HEK293 (cell line): ENCODE data around the gene LMOD1.
A peak's percentile ranks its signal among the peaks of the same experiment; 100 is the strongest.

Experiments
- CTCF ChIA-PET: fragments of 350-600 bp; formaldehyde crosslinking; extraction: SDS; loops from one replicate; lab custom pipeline; 2021; ENCODE audit warnings: antibody characterized with exemption; lab: Yijun Ruan, JAX
- POLR2A ChIA-PET: fragments of 300-600 bp; formaldehyde crosslinking; extraction: SDS; loops from one replicate; lab custom pipeline; 2020; ENCODE audit warnings: antibody characterized with exemption, inconsistent platforms; lab: Yijun Ruan, JAX
- H3K27ac ChIP-seq: fragments of 200-500 bp; sonication (Bioruptor generic); 2 replicates; pipeline ENCODE4 v1.5.1; 2014; ENCODE audit warnings: low read depth, low read length, control low read depth, inconsistent platforms; ENCODE audit errors: extremely low read depth
- H3K36me3 ChIP-seq, 2 experiments: fragments of 200-500 bp in 1 of 2; sonication (Bioruptor generic) in 1 of 2; 1 replicate in 1 of 2; 2 replicates in 1 of 2; pipeline ENCODE4 v1.5.1; 2014 to 2017; ENCODE audit warnings: inconsistent platforms in 2 of 2, low read length in 2 of 2; ENCODE audit not compliant: control insufficient read depth in 2 of 2, insufficient read depth in 1 of 2
- H3K4me1 ChIP-seq: fragments of 200-500 bp; sonication (Bioruptor generic); 2 replicates; pipeline ENCODE4 v1.5.1; 2014; ENCODE audit warnings: mild to moderate bottlenecking, low read length, inconsistent platforms; ENCODE audit not compliant: control insufficient read depth, insufficient read depth
- H3K4me3 ChIP-seq: 2 replicates; pipeline ENCODE4 v1.5.1; 2011; ENCODE audit warnings: low read depth, mild to moderate bottlenecking, control low read depth, low read length, moderate library complexity
- H3K9me3 ChIP-seq: fragments of 200-500 bp; sonication (Bioruptor generic); 2 replicates; pipeline ENCODE4 v1.5.1; 2014; ENCODE audit warnings: low read depth, low read length, inconsistent platforms; ENCODE audit not compliant: control insufficient read depth, insufficient read depth
- GLIS2 ChIP-seq: fragments of 450-650 bp; formaldehyde crosslinking; IDR thresholded peaks from 2 replicates; pipeline ENCODE4 v1.5.1; 2016; ENCODE audit warnings: missing biosample characterization, missing genetic modification characterization
- IKZF3 ChIP-seq: fragments of 450-650 bp; IDR thresholded peaks from 2 replicates; pipeline ENCODE4 v1.5.0; 2018; ENCODE audit warnings: missing biosample characterization, mild to moderate bottlenecking, missing genetic modification characterization, moderate library complexity
- PRDM1 ChIP-seq: fragments of 450-650 bp; formaldehyde crosslinking; IDR thresholded peaks from 2 replicates; pipeline ENCODE4; 2016; ENCODE audit warnings: missing biosample characterization, missing genetic modification characterization
- TSHZ1 ChIP-seq: fragments of 450-650 bp; formaldehyde crosslinking; IDR thresholded peaks from 2 replicates; pipeline ENCODE4 v1.5.1; 2016; ENCODE audit warnings: missing biosample characterization, missing genetic modification characterization, borderline replicate concordance
- YY2 ChIP-seq: fragments of 450-650 bp; formaldehyde crosslinking; IDR thresholded peaks from 2 replicates; pipeline ENCODE4 v1.5.1; 2016; ENCODE audit warnings: missing biosample characterization, missing genetic modification characterization
- ZBTB20 ChIP-seq: fragments of 450-650 bp; formaldehyde crosslinking; IDR thresholded peaks from 2 replicates; pipeline ENCODE4 v1.5.1; 2016; ENCODE audit warnings: missing biosample characterization, missing genetic modification characterization
- ZBTB21 ChIP-seq: fragments of 450-650 bp; formaldehyde crosslinking; IDR thresholded peaks from 2 replicates; pipeline ENCODE4 v1.5.1; 2017; ENCODE audit warnings: missing biosample characterization, missing genetic modification characterization
- ZBTB48 ChIP-seq: fragments of 450-650 bp; formaldehyde crosslinking; IDR thresholded peaks from 2 replicates; pipeline ENCODE4 v1.5.1; 2016; ENCODE audit warnings: missing biosample characterization, missing genetic modification characterization
- ZBTB8A ChIP-seq: fragments of 450-650 bp; formaldehyde crosslinking; IDR thresholded peaks from 2 replicates; pipeline ENCODE4 v1.5.1; 2016; ENCODE audit warnings: missing biosample characterization, missing genetic modification characterization
- ZNF114 ChIP-seq: fragments of 450-650 bp; formaldehyde crosslinking; IDR thresholded peaks from 2 replicates; pipeline ENCODE4 v1.5.0; 2017; ENCODE audit warnings: missing biosample characterization, missing genetic modification characterization
- ZNF169 ChIP-seq: fragments of 450-650 bp; formaldehyde crosslinking; IDR thresholded peaks from 2 replicates; pipeline ENCODE4 v1.5.1; 2016; ENCODE audit warnings: missing biosample characterization, missing genetic modification characterization
- ZNF174 ChIP-seq: fragments of 450-650 bp; formaldehyde crosslinking; IDR thresholded peaks from 2 replicates; pipeline ENCODE4 v1.5.0; 2017; ENCODE audit warnings: missing biosample characterization, mild to moderate bottlenecking, missing genetic modification characterization
- ZNF2 ChIP-seq: fragments of 450-650 bp; formaldehyde crosslinking; IDR thresholded peaks from 2 replicates; pipeline ENCODE4 v1.5.1; 2016; ENCODE audit warnings: missing biosample characterization, missing genetic modification characterization
- ZNF266 ChIP-seq: fragments of 450-650 bp; formaldehyde crosslinking; IDR thresholded peaks from 2 replicates; pipeline ENCODE4 v1.5.1; 2016; ENCODE audit warnings: missing biosample characterization, missing genetic modification characterization, low read depth
- ZNF394 ChIP-seq: fragments of 450-650 bp; formaldehyde crosslinking; IDR thresholded peaks from 2 replicates; pipeline ENCODE4 v1.5.1; 2016; ENCODE audit warnings: missing biosample characterization, missing genetic modification characterization, mild to moderate bottlenecking, moderate library complexity, borderline replicate concordance
- ZNF404 ChIP-seq: fragments of 450-650 bp; formaldehyde crosslinking; IDR thresholded peaks from 2 replicates; pipeline ENCODE4 v1.5.1; 2017; ENCODE audit warnings: missing biosample characterization, missing genetic modification characterization
- ZNF416 ChIP-seq: fragments of 450-650 bp; formaldehyde crosslinking; IDR thresholded peaks from 2 replicates; pipeline ENCODE4 v1.5.1; 2016; ENCODE audit warnings: missing biosample characterization, missing genetic modification characterization
- ZNF521 ChIP-seq: fragments of 450-650 bp; formaldehyde crosslinking; IDR thresholded peaks from 2 replicates; pipeline ENCODE4 v1.5.1; 2017; ENCODE audit warnings: missing biosample characterization, mild to moderate bottlenecking, missing genetic modification characterization
- ZNF555 ChIP-seq: fragments of 450-650 bp; formaldehyde crosslinking; conservative IDR thresholded peaks from 2 replicates; pipeline ENCODE4 v1.5.1; 2017; ENCODE audit warnings: missing biosample characterization, mild to moderate bottlenecking, missing genetic modification characterization, inconsistent platforms
- ZNF558 ChIP-seq: fragments of 450-650 bp; formaldehyde crosslinking; IDR thresholded peaks from 2 replicates; pipeline ENCODE4 v1.5.1; 2016; ENCODE audit warnings: missing biosample characterization, missing genetic modification characterization
- ZNF560 ChIP-seq: fragments of 450-650 bp; formaldehyde crosslinking; IDR thresholded peaks from 2 replicates; pipeline ENCODE4 v1.5.1; 2017; ENCODE audit warnings: missing biosample characterization, missing genetic modification characterization, borderline replicate concordance
- ZNF624 ChIP-seq: fragments of 450-650 bp; formaldehyde crosslinking; IDR thresholded peaks from 2 replicates; pipeline ENCODE4 v1.5.1; 2017; ENCODE audit warnings: missing biosample characterization, missing genetic modification characterization
- ZNF626 ChIP-seq: fragments of 450-650 bp; sonication (Bioruptor Pico); formaldehyde crosslinking; IDR thresholded peaks from 2 replicates; pipeline ENCODE4 v1.5.1; 2018; ENCODE audit warnings: missing biosample characterization, missing genetic modification characterization, inconsistent platforms
- ZNF692 ChIP-seq: fragments of 450-650 bp; formaldehyde crosslinking; IDR thresholded peaks from 2 replicates; pipeline ENCODE4 v1.5.1; 2016; ENCODE audit warnings: missing biosample characterization, missing genetic modification characterization
- ZNF791 ChIP-seq: fragments of 450-650 bp; formaldehyde crosslinking; IDR thresholded peaks from 2 replicates; pipeline ENCODE4 v1.5.1; 2016; ENCODE audit warnings: missing biosample characterization, missing genetic modification characterization
- TF ChIP-seq, protein P1 (sequence below): fragments of 450-650 bp; formaldehyde crosslinking; IDR thresholded peaks from 2 replicates; pipeline ENCODE4 v1.5.1; 2016; ENCODE audit warnings: missing biosample characterization, missing genetic modification characterization

Gene LMOD1

GRCh38 chr1:201946224-201946908, at the start of gene LMOD1 (continued):
- TF ChIP-seq ZNF626 (tag by site-specific recombination): no peak
- no peak for TF ChIP-seq ZNF555 (tag by site-specific recombination)
- peak; percentile 85; the same call in 1 of the 2 replicates for TF ChIP-seq IKZF3
- TF ChIP-seq TSHZ1: no peak
- TF ChIP-seq GLIS2 (tag by site-specific recombination): peak; percentile 59
- TF ChIP-seq ZBTB20 (tag by site-specific recombination): 0 out of 2 replicates have a peak, but pooled peaks have one; percentile 27
- no peak for TF ChIP-seq ZNF521
- peak; percentile 21; the same call in 1 of the 2 replicates for TF ChIP-seq ZNF2 (tag by site-specific recombination)
- no peak for TF ChIP-seq ZNF416 (tag by site-specific recombination)
- TF ChIP-seq ZNF404: no peak
- TF ChIP-seq, protein P1, sequence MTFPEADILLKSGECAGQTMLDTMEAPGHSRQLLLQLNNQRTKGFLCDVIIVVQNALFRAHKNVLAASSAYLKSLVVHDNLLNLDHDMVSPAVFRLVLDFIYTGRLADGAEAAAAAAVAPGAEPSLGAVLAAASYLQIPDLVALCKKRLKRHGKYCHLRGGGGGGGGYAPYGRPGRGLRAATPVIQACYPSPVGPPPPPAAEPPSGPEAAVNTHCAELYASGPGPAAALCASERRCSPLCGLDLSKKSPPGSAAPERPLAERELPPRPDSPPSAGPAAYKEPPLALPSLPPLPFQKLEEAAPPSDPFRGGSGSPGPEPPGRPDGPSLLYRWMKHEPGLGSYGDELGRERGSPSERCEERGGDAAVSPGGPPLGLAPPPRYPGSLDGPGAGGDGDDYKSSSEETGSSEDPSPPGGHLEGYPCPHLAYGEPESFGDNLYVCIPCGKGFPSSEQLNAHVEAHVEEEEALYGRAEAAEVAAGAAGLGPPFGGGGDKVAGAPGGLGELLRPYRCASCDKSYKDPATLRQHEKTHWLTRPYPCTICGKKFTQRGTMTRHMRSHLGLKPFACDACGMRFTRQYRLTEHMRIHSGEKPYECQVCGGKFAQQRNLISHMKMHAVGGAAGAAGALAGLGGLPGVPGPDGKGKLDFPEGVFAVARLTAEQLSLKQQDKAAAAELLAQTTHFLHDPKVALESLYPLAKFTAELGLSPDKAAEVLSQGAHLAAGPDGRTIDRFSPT: no peak
- TF ChIP-seq ZNF692 (tag by site-specific recombination): peak; percentile 96
- TF ChIP-seq ZBTB8A (tag by site-specific recombination): no peak
- peak; percentile 50; the same call in 1 of the 2 replicates for TF ChIP-seq ZBTB48 (tag by site-specific recombination)
- TF ChIP-seq, all 188 proteins: peak for 23

GRCh38 chr1:201990427-201990826, 44.1 kb upstream of the LMOD1 start:
- Histone ChIP-seq H3K4me1 (no peaks in the 10 kb centered on the region), H3K4me3 (no peak overlapping the region), H3K36me3 (peaks cover 34 to 67% of the 10 kb centered on the region in 2 experiments), H3K27ac (no peak overlapping the region)
- ChIA-PET POLR2A (no interaction called here), CTCF (interaction anchor here (1.6 kb wide), 1 partner anchor 9 kb away, joined by 5 read pairs; no protein-coding TSS in a partner anchor)
- no peak for TF ChIP-seq ZNF174 (tag by site-specific recombination)
- TF ChIP-seq ZNF169: no peak
- TF ChIP-seq ZBTB21 (tag by site-specific recombination): no peak
- TF ChIP-seq PRDM1 (tag by site-specific recombination): no peak
- TF ChIP-seq ZNF560 (tag by site-specific recombination): no peak
- TF ChIP-seq ZNF394 (tag by site-specific recombination): no peak
- no peak for TF ChIP-seq ZNF791 (tag by site-specific recombination)
- TF ChIP-seq YY2 (tag by site-specific recombination): no peak
- no peak for TF ChIP-seq ZNF624 (tag by site-specific recombination)
- TF ChIP-seq ZNF266: no peak
- TF ChIP-seq ZNF114 (tag by site-specific recombination): no peak
- no peak for TF ChIP-seq ZNF558
- TF ChIP-seq, all 188 proteins: peak for 0
- H3K9me3 ChIP-seq: no peaks in the 10 kb centered on the region
